HepG2 (cell line): ENCODE measurements around the gene COQ4. TPM values are rescaled to one million over a fixed set of nuclear protein-coding genes. Genes with fewer than 3 reads are reported as not detected.

Experiments
- ATM ChIP-seq: fragments of 450-650 bp; IDR thresholded peaks from 2 replicates; pipeline ENCODE4 v1.7.1; 2017; ENCODE audit warnings: mild to moderate bottlenecking, borderline replicate concordance
- BCL6 ChIP-seq: IDR thresholded peaks from 2 replicates; pipeline ENCODE4 v1.6.1; 2016; ENCODE audit warnings: missing genetic modification reagents, missing compliant biosample characterization
- CBFB ChIP-seq: sonication (generic); formaldehyde crosslinking; IDR thresholded peaks from 2 replicates; pipeline ENCODE4 v1.4.0; 2020; ENCODE audit warnings: missing genetic modification reagents
- CBX5 ChIP-seq: sonication (generic); formaldehyde crosslinking; IDR thresholded peaks from 2 replicates; pipeline ENCODE4 v1.4.0; 2020; ENCODE audit warnings: missing genetic modification reagents, borderline replicate concordance
- ELF4 ChIP-seq: sonication (generic); formaldehyde crosslinking; IDR thresholded peaks from 2 replicates; pipeline ENCODE4 v1.5.0; 2020; ENCODE audit warnings: missing genetic modification reagents, mild to moderate bottlenecking, moderate library complexity, borderline replicate concordance
- GATAD1 ChIP-seq: IDR thresholded peaks from 2 replicates; pipeline ENCODE4 v1.6.1; 2016; ENCODE audit warnings: missing genetic modification reagents, missing compliant biosample characterization
- IKZF1 ChIP-seq: fragments of 450-650 bp; IDR thresholded peaks from 2 replicates; pipeline ENCODE4 v1.7.1; 2016
- KLF11 ChIP-seq: IDR thresholded peaks from 2 replicates; pipeline ENCODE4 v1.6.1; 2016; ENCODE audit warnings: missing compliant biosample characterization
- MIER3 ChIP-seq: IDR thresholded peaks from 2 replicates; pipeline ENCODE4 v1.6.1; 2016; ENCODE audit warnings: missing compliant biosample characterization, borderline replicate concordance
- NRL ChIP-seq: sonication (generic); formaldehyde crosslinking; IDR thresholded peaks from 2 replicates; pipeline ENCODE4 v1.5.0; 2020; ENCODE audit warnings: missing genetic modification reagents, mild to moderate bottlenecking, moderate library complexity, borderline replicate concordance
- PAF1 ChIP-seq: IDR thresholded peaks from 2 replicates; pipeline ENCODE4 v1.6.1; 2016; ENCODE audit warnings: missing genetic modification reagents, missing compliant biosample characterization
- SMAD9 ChIP-seq: sonication (generic); formaldehyde crosslinking; IDR thresholded peaks from 2 replicates; pipeline ENCODE4 v1.5.1; 2020; ENCODE audit warnings: mild to moderate bottlenecking, missing genetic modification reagents
- TBX3 ChIP-seq: fragments of 450-650 bp; IDR thresholded peaks from 2 replicates; pipeline ENCODE4 v1.6.1; 2017; ENCODE audit warnings: antibody characterized with exemption, mild to moderate bottlenecking, inconsistent platforms, borderline replicate concordance
- THAP11 ChIP-seq: IDR thresholded peaks from 2 replicates; pipeline ENCODE4 v1.6.1; 2016; ENCODE audit warnings: missing biosample characterization, missing genetic modification reagents
- ZNF263 ChIP-seq: sonication (generic); formaldehyde crosslinking; IDR thresholded peaks from 2 replicates; pipeline ENCODE4 v1.4.0; 2020; ENCODE audit warnings: missing genetic modification reagents
- ZNF350 ChIP-seq: sonication (generic); formaldehyde crosslinking; IDR thresholded peaks from 2 replicates; pipeline ENCODE4 v1.4.0; 2020; ENCODE audit warnings: mild to moderate bottlenecking, low read depth, missing genetic modification reagents, borderline replicate concordance
- ZNF724P ChIP-seq: sonication (generic); formaldehyde crosslinking; IDR thresholded peaks from 2 replicates; pipeline ENCODE4 v1.8.0; 2022; ENCODE audit warnings: missing genetic modification reagents, borderline replicate concordance
- ZNF816 ChIP-seq: sonication (generic); formaldehyde crosslinking; IDR thresholded peaks from 2 replicates; pipeline ENCODE4 v1.8.0; 2022; ENCODE audit warnings: missing genetic modification reagents, mild to moderate bottlenecking, borderline replicate concordance
- polyA plus RNA-seq, 8 experiments: library from polyadenylated mRNA; depleted of rRNA in 3 of 8; stranded (reverse) in 7 of 8; unstranded in 1 of 8; fragments of >200 nt; fragmentation: Illumina TruSeq in 4 of 8; extraction: Trizol in 4 of 8; gene quantifications; 2 replicates each; pipeline versions ENCODE4 v1.2.1 to v1.2.3, GENCODE V29; 2011 to 2016; ENCODE audit warnings: low read depth in 4 of 8, missing spikeins in 1 of 8, mixed read lengths in 1 of 8; ENCODE audit not compliant: insufficient read depth in 1 of 8
- total RNA-seq, 5 experiments: library from RNA; depleted of rRNA; stranded (reverse); fragments of >200 nt; fragmentation: Illumina TruSeq; extraction: Trizol; gene quantifications; 2 replicates each; pipeline ENCODE4 v1.2.3, GENCODE V29; 2016; ENCODE audit warnings: low read depth in 1 of 5
- TF ChIP-seq, protein P1 (sequence below): sonication (generic); formaldehyde crosslinking; IDR thresholded peaks from 2 replicates; pipeline ENCODE4 v1.5.1; 2020; ENCODE audit warnings: mild to moderate bottlenecking, moderate library complexity, missing genetic modification reagents
- TF ChIP-seq, protein P2 (sequence below): sonication (generic); formaldehyde crosslinking; IDR thresholded peaks from 2 replicates; pipeline ENCODE4 v1.4.0; 2020; ENCODE audit warnings: low read depth, missing genetic modification reagents
- TF ChIP-seq, protein P3 (sequence below): sonication (generic); formaldehyde crosslinking; IDR thresholded peaks from 2 replicates; pipeline ENCODE4 v1.5.0; 2020; ENCODE audit warnings: mild to moderate bottlenecking, missing genetic modification reagents, borderline replicate concordance

Gene COQ4
- total and polyA plus RNA-seq, 2 of the 13 experiments (the other 11 are each of a cell fraction or from before 2014, with no cell fraction given) = 26.1 to 36.0 TPM

DNA sequence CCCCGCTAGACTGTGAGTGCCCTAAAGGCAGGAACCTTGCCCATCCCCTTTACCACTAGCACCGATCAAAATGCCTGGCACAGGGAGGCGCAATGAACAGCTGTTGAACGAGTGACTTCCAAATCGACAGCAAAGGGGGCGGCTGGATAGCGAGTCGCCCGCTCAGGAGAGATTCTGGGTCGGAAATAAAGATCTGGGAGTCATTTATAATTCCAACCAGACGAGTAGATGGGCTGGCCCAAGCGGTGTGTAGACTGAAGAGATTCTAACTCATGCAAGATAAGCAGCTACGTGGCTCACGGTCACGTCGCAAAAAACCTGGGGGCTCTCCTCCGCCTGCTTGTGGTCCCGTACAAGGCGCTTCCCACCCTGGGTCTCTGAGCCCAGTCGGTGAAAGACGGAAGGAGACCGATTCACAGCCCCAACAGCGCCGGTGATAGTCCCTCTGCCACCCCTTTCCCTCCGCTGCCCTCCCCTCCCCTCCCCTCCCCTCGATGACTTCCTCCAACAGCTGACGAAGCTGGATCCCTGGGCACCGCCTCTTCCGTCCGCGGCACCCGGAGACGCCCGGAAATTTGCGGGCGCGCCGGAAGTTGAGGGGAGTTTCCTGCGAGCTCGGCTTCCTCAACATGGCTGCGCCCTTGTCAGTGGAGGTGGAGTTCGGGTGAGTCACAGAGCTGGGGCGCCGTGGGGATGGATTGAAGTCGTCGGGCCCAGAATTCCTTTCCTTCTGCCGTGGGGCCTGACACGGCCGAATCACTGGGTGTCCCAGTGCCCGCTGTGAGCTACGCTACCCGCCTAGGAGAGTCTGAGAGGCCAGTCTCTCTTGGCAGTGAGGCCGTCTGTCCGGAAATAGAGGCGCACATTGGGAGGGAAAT is 48.4 kb downstream of the COQ4 start, which contains the start of gene URM1 (continued):
- TF ChIP-seq ZNF816 (CRISPR knock-in tag) (no peak), THAP11 (CRISPR knock-in tag) (peak; percentile 87), KLF11 (no peak), GATAD1 (CRISPR knock-in tag) (peak; percentile 97), ZNF724P (CRISPR knock-in tag) (no peak), IKZF1 (no peak), CBFB (0 out of 2 replicates have a peak, but pooled peaks have one; percentile 19), ATM (no peak), ZNF263 (CRISPR knock-in tag) (0 out of 2 replicates have a peak, but pooled peaks have one; percentile 12), TBX3 (no peak), ZNF350 (peak; percentile 64; the same call in 1 of the 2 replicates), MIER3 (CRISPR knock-in tag) (no peak; the same call in 1 of the 2 replicates), CBX5 (no peak), BCL6 (CRISPR knock-in tag) (no peak), NRL (CRISPR knock-in tag) (peak; percentile 89), SMAD9 (CRISPR knock-in tag) (no peak), ELF4 (CRISPR knock-in tag) (peak; percentile 30; the same call in 1 of the 2 replicates), PAF1 (CRISPR knock-in tag) (no peak)
- TF ChIP-seq, protein P1, sequence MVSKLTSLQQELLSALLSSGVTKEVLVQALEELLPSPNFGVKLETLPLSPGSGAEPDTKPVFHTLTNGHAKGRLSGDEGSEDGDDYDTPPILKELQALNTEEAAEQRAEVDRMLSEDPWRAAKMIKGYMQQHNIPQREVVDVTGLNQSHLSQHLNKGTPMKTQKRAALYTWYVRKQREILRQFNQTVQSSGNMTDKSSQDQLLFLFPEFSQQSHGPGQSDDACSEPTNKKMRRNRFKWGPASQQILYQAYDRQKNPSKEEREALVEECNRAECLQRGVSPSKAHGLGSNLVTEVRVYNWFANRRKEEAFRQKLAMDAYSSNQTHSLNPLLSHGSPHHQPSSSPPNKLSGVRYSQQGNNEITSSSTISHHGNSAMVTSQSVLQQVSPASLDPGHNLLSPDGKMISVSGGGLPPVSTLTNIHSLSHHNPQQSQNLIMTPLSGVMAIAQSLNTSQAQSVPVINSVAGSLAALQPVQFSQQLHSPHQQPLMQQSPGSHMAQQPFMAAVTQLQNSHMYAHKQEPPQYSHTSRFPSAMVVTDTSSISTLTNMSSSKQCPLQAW = peak; percentile 78
- TF ChIP-seq, protein P2, sequence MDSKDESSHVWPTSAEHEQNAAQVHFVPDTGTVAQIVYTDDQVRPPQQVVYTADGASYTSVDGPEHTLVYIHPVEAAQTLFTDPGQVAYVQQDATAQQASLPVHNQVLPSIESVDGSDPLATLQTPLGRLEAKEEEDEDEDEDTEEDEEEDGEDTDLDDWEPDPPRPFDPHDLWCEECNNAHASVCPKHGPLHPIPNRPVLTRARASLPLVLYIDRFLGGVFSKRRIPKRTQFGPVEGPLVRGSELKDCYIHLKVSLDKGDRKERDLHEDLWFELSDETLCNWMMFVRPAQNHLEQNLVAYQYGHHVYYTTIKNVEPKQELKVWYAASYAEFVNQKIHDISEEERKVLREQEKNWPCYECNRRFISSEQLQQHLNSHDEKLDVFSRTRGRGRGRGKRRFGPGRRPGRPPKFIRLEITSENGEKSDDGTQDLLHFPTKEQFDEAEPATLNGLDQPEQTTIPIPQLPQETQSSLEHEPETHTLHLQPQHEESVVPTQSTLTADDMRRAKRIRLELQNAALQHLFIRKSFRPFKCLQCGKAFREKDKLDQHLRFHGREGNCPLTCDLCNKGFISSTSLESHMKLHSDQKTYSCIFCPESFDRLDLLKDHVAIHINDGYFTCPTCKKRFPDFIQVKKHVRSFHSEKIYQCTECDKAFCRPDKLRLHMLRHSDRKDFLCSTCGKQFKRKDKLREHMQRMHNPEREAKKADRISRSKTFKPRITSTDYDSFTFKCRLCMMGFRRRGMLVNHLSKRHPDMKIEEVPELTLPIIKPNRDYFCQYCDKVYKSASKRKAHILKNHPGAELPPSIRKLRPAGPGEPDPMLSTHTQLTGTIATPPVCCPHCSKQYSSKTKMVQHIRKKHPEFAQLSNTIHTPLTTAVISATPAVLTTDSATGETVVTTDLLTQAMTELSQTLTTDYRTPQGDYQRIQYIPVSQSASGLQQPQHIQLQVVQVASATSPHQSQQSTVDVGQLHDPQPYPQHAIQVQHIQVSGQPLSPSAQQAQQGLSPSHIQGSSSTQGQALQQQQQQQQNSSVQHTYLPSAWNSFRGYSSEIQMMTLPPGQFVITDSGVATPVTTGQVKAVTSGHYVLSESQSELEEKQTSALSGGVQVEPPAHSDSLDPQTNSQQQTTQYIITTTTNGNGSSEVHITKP (CRISPR knock-in tag) = peak; percentile 18; the same call in 1 of the 2 replicates
- TF ChIP-seq, protein P3, sequence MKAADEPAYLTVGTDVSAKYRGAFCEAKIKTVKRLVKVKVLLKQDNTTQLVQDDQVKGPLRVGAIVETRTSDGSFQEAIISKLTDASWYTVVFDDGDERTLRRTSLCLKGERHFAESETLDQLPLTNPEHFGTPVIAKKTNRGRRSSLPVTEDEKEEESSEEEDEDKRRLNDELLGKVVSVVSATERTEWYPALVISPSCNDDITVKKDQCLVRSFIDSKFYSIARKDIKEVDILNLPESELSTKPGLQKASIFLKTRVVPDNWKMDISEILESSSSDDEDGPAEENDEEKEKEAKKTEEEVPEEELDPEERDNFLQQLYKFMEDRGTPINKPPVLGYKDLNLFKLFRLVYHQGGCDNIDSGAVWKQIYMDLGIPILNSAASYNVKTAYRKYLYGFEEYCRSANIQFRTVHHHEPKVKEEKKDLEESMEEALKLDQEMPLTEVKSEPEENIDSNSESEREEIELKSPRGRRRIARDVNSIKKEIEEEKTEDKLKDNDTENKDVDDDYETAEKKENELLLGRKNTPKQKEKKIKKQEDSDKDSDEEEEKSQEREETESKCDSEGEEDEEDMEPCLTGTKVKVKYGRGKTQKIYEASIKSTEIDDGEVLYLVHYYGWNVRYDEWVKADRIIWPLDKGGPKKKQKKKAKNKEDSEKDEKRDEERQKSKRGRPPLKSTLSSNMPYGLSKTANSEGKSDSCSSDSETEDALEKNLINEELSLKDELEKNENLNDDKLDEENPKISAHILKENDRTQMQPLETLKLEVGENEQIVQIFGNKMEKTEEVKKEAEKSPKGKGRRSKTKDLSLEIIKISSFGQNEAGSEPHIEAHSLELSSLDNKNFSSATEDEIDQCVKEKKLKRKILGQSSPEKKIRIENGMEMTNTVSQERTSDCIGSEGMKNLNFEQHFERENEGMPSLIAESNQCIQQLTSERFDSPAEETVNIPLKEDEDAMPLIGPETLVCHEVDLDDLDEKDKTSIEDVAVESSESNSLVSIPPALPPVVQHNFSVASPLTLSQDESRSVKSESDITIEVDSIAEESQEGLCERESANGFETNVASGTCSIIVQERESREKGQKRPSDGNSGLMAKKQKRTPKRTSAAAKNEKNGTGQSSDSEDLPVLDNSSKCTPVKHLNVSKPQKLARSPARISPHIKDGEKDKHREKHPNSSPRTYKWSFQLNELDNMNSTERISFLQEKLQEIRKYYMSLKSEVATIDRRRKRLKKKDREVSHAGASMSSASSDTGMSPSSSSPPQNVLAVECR (CRISPR knock-in tag) = peak; percentile 91
